IPS-20b (cell line): ENCODE results near the gene COL5A1.

Source experiments
- H3K27ac ChIP-seq: one replicate; pipeline ENCODE4 v1.5.1; 2013; ENCODE audit warnings: low read length
- H3K27me3 ChIP-seq: 2 replicates; pipeline ENCODE4 v1.6.1; 2013; ENCODE audit warnings: mild to moderate bottlenecking, low read length, inconsistent platforms; ENCODE audit not compliant: insufficient read depth
- H3K36me3 ChIP-seq: 2 replicates; pipeline ENCODE4 v1.6.1; 2013; ENCODE audit warnings: low read depth, mild to moderate bottlenecking, inconsistent platforms, low read length, moderate library complexity; ENCODE audit not compliant: insufficient read depth
- H3K4me1 ChIP-seq: 2 replicates; pipeline ENCODE4 v1.6.1; 2013; ENCODE audit warnings: mild to moderate bottlenecking, control low read depth, inconsistent platforms, low read length, moderate library complexity; ENCODE audit not compliant: insufficient read depth
- H3K4me3 ChIP-seq: 2 replicates; pipeline ENCODE4 v1.5.1; 2013; ENCODE audit warnings: mild to moderate bottlenecking, low read length, inconsistent platforms
- H3K9ac ChIP-seq: 2 replicates; pipeline ENCODE4 v1.6.1; 2013; ENCODE audit warnings: low read depth, mild to moderate bottlenecking, inconsistent platforms, low read length, moderate library complexity
- H3K9me3 ChIP-seq: 2 replicates; pipeline ENCODE4 v1.6.1; 2013; ENCODE audit warnings: mild to moderate bottlenecking, low read depth, low read length, inconsistent platforms; ENCODE audit not compliant: insufficient read depth

The COL5A1 gene

DNA sequence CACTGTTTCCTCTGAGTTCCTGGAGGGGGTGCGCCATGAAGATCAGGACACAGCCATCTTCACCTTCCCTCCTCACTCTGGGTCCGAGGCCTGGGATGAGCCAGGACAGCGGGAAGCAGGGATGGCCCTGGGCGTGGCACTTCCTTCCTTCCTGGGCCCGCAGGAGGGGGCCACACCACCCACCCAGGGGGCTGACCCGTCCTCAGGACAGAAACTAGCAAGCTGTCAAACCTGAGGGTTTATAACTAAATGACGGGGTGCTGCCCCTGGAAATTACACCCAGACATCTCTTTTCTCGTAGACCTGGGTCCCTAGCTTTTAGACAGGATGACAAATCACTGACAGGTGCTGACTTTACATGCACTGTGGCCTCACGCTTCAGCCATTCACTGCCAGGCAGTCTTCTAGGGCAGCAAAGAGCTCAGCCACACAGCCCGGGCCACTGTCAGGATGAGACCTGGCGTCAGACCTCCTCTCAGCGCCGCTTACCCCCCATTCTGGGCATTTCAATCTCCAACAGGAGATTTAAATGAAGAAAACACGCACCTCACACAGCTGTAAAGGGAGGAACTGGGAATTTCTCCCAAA lies 247.1 kb downstream of the COL5A1 start:
- Histone ChIP-seq H3K36me3 (no peaks in the 10 kb centered on the region), H3K4me3 (no peak overlapping the region), H3K27ac (no peak overlapping the region), H3K9ac (no peak overlapping the region), H3K4me1 (no peaks in the 10 kb centered on the region), H3K9me3 (no peaks in the 10 kb centered on the region), H3K27me3 (no peaks in the 10 kb centered on the region)

DNA sequence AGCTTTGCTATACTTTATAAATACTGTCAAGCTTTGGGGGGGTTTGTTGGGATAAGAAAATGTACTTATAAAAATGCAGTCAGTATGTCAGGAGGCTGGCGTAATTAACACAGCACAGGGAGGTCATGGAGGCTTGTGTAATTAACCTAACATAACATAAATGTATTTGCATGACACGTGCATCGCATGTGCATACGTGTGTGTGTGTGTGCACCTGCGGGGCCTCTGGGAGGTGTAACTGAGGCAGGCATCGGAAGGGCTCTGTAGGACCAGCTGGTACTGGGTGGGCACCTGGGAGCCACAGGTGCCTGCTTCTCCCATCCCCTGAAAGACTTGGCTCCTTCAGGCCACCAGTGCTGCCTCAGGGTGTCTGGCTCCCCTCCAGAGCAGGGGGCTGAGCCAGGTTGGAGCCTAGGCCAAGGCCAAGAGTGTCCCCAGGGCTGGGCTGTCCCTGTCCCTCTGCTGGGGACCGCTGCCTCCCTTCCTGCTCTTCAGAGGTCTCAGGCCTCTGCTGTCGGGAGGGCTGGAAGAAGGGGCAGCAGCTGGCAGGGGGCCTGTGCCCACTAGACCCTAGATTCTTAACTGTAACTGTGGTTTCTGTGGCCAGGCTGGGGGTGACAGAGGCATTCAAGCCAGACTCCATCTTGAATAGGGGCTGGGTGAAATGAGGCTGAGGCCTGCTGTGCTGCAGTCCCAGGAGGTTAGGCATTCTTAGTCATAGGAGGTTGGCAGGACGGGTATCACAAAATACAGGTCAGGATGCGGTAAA lies 248.0 kb downstream of the COL5A1 start:
- H3K36me3 ChIP-seq: no peaks in the 10 kb centered on the region
- no peaks in the 10 kb centered on the region for H3K27me3 ChIP-seq
- no peak overlapping the region for H3K4me3 ChIP-seq
- no peaks in the 10 kb centered on the region for H3K4me1 ChIP-seq
- H3K9ac ChIP-seq: no peak overlapping the region
- peaks cover 7% of the 10 kb centered on the region; the same call in 1 of the 2 replicates for H3K9me3 ChIP-seq
- no peak overlapping the region for H3K27ac ChIP-seq

DNA sequence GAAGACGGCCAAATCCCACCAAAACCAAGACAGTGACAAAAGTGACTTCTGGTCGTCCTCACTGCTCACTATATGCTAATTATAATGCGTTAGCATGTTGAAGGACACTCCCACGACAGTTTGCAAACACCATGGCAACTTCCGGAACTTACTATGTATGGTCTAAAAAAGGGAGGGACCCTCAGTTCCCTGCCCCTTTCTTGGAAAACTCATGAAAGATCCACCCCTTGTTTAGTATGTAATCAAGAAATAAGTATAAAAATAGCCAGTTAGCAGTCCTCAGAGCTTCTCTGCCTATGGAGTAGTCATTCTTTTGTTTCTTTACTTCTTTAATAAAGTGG lies 248.5 kb downstream of the COL5A1 start:
- no peaks in the 10 kb centered on the region for H3K36me3 ChIP-seq
- H3K4me3 ChIP-seq: no peak overlapping the region
- no peaks in the 10 kb centered on the region for H3K27me3 ChIP-seq
- H3K27ac ChIP-seq: no peak overlapping the region
- no peaks in the 10 kb centered on the region for H3K4me1 ChIP-seq
- peaks cover 10% of the 10 kb centered on the region; the same call in 1 of the 2 replicates for H3K9me3 ChIP-seq
- H3K9ac ChIP-seq: no peak overlapping the region

DNA sequence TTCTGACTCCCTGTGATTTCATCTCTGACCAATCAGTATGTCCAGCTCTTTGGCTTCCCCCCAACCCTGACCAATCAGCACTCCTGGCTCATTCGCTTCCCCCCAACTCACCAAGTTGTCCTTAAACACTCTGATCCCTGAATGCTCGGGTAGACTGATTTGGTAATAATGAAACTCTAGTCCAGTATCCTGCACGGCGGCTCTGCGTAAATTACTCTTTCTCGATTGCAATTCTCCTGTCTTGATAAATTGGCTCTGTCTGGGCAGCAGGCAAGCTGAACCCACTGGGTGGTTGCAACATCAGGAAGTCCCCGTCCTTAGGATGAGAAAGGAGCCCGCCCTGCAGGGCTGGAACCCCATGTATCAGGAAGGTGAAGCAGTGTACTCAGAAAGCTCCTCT lies 249.4 kb downstream of the COL5A1 start:
- Histone ChIP-seq H3K27ac (no peak overlapping the region), H3K4me1 (no peaks in the 10 kb centered on the region), H3K9me3 (peaks cover 14% of the 10 kb centered on the region), H3K36me3 (no peaks in the 10 kb centered on the region), H3K4me3 (no peak overlapping the region), H3K9ac (no peak overlapping the region), H3K27me3 (no peaks in the 10 kb centered on the region)

DNA sequence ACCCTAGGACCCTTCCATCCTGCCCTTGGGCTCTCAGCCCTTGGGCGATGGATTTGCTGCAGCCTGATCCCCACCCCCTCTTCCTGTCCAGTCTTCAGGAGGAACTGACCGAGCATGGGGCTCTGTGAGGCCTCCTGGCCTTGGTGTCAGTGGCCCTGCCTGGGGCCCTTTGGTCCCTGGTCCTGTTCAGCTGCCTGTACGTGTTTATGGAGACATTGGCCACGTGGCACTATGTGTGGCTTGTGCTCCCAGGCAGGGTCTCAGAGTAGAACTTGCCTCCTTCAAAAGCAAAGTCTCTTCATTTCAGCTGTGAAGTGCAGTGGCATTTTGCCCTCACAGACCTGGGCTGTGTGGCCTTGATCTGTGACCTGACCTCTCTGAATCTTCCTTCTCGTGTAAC lies 250.1 kb downstream of the COL5A1 start:
- no peaks in the 10 kb centered on the region for H3K4me1 ChIP-seq
- H3K27me3 ChIP-seq: no peaks in the 10 kb centered on the region

DNA sequence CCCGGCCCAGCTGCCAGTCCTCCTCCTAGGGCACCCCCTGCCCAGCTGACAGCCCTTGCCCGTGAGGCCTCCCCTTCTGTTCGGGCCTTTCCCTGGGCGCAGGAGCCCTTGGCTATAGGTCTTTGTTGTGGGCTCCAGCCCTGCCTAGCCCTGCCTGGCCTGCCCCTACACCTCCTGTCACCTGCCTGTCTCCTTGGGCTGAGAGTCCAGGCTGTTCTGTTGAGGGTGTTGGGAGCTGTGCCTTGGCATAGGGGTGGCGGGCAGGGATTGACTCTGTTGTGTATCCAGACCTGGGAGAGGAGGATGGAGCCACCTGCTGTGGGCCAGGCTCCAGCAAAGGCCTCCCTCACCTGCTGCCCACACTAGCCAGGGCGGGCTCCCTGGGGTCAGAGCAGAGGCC lies 250.6 kb downstream of the COL5A1 start:
- Histone ChIP-seq H3K36me3 (no peaks in the 10 kb centered on the region), H3K4me3 (no peak overlapping the region), H3K9ac (no peak overlapping the region), H3K4me1 (no peaks in the 10 kb centered on the region), H3K27ac (no peak overlapping the region), H3K9me3 (peaks cover 14% of the 10 kb centered on the region), H3K27me3 (no peaks in the 10 kb centered on the region)

More for the DNA sequence above, 250.1 kb downstream of the COL5A1 start:
- Histone ChIP-seq H3K27ac (no peak overlapping the region), H3K4me3 (no peak overlapping the region), H3K9me3 (peaks cover 14% of the 10 kb centered on the region), H3K36me3 (no peaks in the 10 kb centered on the region), H3K9ac (no peak overlapping the region)

DNA sequence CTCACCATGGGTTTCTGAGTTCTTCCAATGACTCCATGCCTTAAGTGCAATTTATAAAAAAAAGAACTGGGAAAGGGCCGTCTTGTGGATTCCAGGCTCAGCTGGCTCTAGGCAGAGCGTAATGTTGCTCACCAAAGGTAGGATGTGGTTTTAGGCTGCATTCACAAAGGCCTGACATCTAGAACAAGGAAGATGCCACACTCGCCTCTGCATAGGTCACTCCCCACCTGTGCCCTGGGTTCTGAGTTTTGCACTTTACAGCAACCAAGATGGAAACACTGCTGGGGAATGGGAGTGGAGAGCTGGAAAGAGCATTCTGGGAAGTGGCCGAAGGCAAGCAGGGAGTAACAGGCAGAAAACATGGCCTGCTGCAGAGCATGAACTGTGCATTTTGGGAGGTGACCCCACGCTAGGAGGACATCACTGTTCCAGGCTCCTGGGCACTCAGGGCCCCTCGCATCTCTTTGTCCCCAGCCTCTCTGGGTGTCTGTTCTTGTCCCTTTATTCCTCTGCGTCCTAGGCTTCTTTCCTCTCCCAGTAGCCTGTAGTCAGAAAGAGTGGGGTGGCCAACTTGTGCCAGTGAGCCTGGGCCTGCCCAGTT lies 251.3 kb downstream of the COL5A1 start:
- Histone ChIP-seq H3K4me1 (no peaks in the 10 kb centered on the region), H3K27ac (no peak overlapping the region), H3K9me3 (peaks cover 14% of the 10 kb centered on the region), H3K9ac (no peak overlapping the region), H3K4me3 (no peak overlapping the region), H3K36me3 (no peaks in the 10 kb centered on the region), H3K27me3 (no peaks in the 10 kb centered on the region)
